ENCODE data around the gene ELAVL3.

DNA sequence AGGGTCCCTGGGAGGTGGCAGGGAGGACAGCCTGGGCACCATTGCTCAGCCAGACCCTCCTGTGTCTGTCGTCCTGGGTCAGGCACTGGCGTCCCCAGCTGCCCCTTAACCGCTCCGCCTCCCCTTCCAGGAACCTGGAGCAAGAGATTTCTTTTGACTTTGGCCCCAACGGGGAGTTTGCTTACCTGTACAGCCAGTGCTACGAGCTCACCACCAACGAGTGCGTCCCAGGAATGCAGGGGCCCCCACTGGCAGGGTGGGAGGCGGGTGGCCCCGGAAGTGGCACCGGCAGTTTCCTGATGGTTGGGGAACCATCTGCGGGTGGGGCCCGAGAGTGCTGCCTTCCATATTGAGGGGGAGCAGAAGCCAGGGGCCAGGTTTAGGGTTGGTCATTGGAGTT lies 32.4 kb downstream of the ELAVL3 start:
- TF ChIP-seq, protein P1, sequence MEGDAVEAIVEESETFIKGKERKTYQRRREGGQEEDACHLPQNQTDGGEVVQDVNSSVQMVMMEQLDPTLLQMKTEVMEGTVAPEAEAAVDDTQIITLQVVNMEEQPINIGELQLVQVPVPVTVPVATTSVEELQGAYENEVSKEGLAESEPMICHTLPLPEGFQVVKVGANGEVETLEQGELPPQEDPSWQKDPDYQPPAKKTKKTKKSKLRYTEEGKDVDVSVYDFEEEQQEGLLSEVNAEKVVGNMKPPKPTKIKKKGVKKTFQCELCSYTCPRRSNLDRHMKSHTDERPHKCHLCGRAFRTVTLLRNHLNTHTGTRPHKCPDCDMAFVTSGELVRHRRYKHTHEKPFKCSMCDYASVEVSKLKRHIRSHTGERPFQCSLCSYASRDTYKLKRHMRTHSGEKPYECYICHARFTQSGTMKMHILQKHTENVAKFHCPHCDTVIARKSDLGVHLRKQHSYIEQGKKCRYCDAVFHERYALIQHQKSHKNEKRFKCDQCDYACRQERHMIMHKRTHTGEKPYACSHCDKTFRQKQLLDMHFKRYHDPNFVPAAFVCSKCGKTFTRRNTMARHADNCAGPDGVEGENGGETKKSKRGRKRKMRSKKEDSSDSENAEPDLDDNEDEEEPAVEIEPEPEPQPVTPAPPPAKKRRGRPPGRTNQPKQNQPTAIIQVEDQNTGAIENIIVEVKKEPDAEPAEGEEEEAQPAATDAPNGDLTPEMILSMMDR (IDR thresholded peaks at IDR 0.05), result no peak
- TF ChIP-seq POLR2A (IDR thresholded peaks at IDR 0.05), result no peak

Data from Peyer's patch (tissue), 4 donors.